Epithelial cell of esophagus (primary cell): ENCODE measurements around the gene SNRNP27.
"Not testable (repeated sequence)": the region's sequence is repeated elsewhere in the genome, so short reads cannot be mapped to it uniquely, and the experiment has no call there.

Experiments
- DNase-seq: peaks from one replicate; pipeline ENCODE4 v3.0.0; 2010; ENCODE audit warnings: low read depth
- H3K4me3 ChIP-seq: 2 replicates; pipeline ENCODE4 v1.5.1; 2011; ENCODE audit warnings: mild to moderate bottlenecking, low read length, control low read depth
- CTCF ChIP-seq: IDR thresholded peaks from 2 replicates; pipeline ENCODE4 v1.5.1; 2011; ENCODE audit warnings: low read depth, mild to moderate bottlenecking, low read length, control low read depth, inconsistent platforms; ENCODE audit not compliant: insufficient read depth; ENCODE audit errors: missing control alignments

Gene SNRNP27

DNA sequence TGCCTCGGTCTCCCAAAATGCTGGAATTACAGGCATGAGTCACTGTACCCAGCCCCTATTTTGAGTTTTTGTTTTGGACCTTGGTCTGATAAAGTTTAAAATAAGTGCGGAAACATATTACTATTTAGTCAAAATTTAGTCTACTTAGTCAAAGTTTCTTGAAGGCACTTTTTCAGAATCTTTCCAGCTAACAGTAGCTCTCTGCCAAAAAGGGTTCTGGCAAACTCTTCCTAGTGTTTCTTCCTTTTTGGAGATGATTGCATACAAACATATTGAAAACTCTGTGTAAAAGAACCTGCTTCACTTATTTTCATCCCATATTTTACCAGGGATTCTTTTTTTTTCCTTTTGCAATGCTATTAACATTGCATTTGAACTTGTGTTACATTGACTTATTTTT is 35.5 kb upstream of the SNRNP27 start:
- no peak overlapping the region for H3K4me3 ChIP-seq
- no peak for DNase-seq
- TF ChIP-seq CTCF: no peak

GRCh38 chr2:69863298-69863697 is 30.5 kb upstream of the SNRNP27 start:
- no peak for DNase-seq
- no peak overlapping the region for H3K4me3 ChIP-seq
- TF ChIP-seq CTCF: no peak

GRCh38 chr2:69888451-69888850 is 5.3 kb upstream of the SNRNP27 start:
- no peak for TF ChIP-seq CTCF
- no peak overlapping the region for H3K4me3 ChIP-seq
- DNase-seq: no peak

DNA sequence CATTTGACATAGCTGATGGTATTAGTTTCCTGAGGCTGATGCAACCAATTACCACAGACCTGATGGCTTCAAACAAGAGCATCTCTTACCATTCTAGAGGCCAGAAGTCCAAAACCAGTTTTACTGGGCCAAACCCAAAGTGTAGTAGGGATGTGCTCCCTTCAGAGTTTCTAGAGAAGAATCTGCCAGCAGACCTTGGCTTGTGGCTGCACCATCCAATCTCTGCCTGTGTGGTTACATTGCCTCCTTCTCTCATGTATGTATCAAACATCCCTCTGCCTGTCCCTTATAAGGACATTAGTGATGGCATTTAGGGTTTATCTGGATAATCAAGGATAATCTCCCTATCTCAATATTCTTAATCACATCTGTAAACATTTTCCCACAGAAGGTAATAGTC is 4.5 kb upstream of the SNRNP27 start:
- TF ChIP-seq CTCF: no peak
- DNase-seq: no peak
- H3K4me3 ChIP-seq: no peak overlapping the region

DNA sequence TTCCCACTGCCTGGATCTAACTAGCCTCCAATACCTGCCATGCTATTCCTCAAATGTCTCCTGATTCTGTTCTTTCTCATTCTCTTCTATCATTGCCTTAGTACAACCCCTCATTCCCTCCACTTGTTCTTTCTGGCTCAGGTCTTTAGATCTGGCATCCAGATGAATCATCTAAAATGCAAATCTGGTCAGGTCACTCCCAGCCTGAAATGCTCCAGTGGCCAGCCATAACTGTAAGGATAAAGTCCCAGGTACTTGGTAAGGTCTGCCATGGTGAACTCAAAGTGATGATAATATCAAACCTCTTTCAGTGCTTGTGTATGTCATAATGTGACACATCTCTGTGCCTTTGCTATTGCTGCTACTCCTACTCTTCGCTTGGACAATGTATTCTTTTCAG is 2.9 kb upstream of the SNRNP27 start:
- peak; percentile 27 for DNase-seq
- no peak for TF ChIP-seq CTCF
- no peak overlapping the region for H3K4me3 ChIP-seq

GRCh38 chr2:69892838-69893424 is 825 bp upstream of the SNRNP27 start:
- DNase-seq, H3K4me3 ChIP-seq: not testable (repeated sequence)

- H3K4me3 ChIP-seq: peak overlapping the region; percentile 85
Measured at GRCh38 chr2:69894737-69895136, 981 bp downstream of the SNRNP27 start.

GRCh38 chr2:69902213-69902922 is 8.6 kb downstream of the SNRNP27 start:
- DNase-seq: no peak
- no peak for TF ChIP-seq CTCF
- no peak overlapping the region for H3K4me3 ChIP-seq

More at GRCh38 chr2:69894737-69895136, 981 bp downstream of the SNRNP27 start:
- DNase-seq: not testable (repeated sequence)
